ENCODE measurements around the gene SENP3. TPM values are rescaled to one million over a fixed set of nuclear protein-coding genes. Genes with fewer than 3 reads are reported as not detected.

SENP3 gene
- total and polyA plus RNA-seq, 11 donors = 26.4 to 65.5 (median 29.1) TPM

DNA sequence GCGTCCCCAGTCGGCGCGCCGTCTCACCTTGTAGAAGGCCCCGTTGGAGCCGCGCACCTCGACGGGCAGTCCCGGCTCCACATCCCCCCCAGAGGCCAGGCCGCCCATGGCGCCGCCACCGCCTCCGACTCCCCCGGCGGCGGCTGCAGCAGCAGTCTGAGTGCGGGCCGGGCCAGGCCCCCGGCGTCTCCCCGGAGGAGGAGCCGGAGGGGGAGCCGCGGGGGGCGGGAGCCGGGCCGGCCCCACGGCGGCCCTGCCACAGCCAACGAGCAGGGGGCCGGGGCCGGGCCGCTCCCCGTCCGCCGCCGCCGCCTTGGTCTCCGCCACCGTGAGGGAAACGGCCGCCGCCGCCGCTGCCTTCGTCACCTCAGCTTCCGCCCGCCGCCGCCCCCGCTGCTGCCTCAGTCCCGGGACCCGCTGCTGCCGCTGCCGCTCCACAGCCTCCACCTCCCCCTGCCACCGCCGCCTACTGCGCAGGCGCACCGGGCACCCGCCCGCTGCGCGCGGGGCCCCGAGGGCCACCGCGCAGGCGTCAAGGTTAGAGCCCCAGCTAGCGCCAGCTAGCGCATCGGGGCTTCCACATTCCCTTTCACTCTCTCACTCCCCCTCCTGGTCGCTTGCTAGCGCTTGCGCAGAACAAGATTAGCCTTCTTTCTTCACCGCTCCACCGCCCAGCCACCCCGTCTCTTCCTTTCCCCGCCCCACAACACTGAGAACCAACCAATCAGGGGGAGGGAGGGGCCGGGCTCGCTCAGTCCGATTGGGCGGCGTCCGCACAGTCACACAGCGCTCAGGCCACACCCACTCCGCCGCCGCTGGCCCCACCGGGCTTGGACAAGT, 52.9 kb downstream of the SENP3 start, which contains the start of gene FXR2:
TSS of gene FXR2 (minus strand) at position 473 of the 840 bp plus-strand sequence. CDS start at position 108, 365 bp downstream.
- no peaks in the 10 kb centered on the region for H3K27me3 ChIP-seq
- DNase-seq (peak; percentile 100), ATAC-seq (peak; percentile 98 to 99 (median 98))
- peaks cover 0 to 16% (median 9%) of the 10 kb centered on the region in 9 donors for H3K36me3 ChIP-seq
- H3K4me1 ChIP-seq = peaks cover 4 to 44% (median 32%) of the 10 kb centered on the region in 12 donors
- H3K9me3 ChIP-seq = no peaks in the 10 kb centered on the region
- H3K27ac ChIP-seq = peak within 1 kb of the TSS; percentile 84 to 96 (median 94)
- WGBS, 4 donors = 0 to 1% (median 0%) methylated on average over 44 to 93 of the region's 93 CpGs
- intact Hi-C loops (cut with DNase I) = no loop called here
- TF ChIP-seq, protein P1, sequence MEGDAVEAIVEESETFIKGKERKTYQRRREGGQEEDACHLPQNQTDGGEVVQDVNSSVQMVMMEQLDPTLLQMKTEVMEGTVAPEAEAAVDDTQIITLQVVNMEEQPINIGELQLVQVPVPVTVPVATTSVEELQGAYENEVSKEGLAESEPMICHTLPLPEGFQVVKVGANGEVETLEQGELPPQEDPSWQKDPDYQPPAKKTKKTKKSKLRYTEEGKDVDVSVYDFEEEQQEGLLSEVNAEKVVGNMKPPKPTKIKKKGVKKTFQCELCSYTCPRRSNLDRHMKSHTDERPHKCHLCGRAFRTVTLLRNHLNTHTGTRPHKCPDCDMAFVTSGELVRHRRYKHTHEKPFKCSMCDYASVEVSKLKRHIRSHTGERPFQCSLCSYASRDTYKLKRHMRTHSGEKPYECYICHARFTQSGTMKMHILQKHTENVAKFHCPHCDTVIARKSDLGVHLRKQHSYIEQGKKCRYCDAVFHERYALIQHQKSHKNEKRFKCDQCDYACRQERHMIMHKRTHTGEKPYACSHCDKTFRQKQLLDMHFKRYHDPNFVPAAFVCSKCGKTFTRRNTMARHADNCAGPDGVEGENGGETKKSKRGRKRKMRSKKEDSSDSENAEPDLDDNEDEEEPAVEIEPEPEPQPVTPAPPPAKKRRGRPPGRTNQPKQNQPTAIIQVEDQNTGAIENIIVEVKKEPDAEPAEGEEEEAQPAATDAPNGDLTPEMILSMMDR (IDR thresholded peaks at IDR 0.05) = peak; percentile 43 to 80 (median 65)
- peak; percentile 55 to 81 for TF ChIP-seq POLR2A (IDR thresholded peaks at IDR 0.05)
- H3K4me3 ChIP-seq = peak within 1 kb of the TSS; percentile 68 to 98 (median 86)

DNA sequence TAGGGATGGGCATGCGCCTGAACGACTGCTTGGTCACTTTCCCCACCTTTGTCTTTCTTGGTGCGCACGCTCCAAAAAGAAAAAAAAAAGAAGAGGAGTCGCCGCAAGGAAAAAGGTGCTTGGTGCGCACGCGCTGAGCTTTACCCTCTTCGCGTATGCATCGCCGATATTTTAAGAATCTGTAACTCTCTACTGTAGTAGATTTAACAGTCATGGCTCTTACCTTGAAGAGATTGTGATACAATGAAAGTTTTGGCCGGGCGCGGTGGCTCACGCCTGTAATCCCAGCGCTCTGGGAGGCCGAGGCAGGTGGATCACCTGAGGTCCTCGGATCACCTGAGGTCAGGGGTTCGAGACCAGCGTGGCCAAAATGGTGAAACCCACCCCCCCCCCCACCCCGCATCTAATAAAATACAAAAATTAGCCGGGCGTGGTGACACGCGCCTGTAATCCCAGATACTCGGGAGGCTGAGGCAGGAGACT, 53.6 kb downstream of the SENP3 start:
- peak overlapping the region in 11 of 12 donors; percentile 33 to 98 (median 71) for H3K4me3 ChIP-seq
- no peaks in the 10 kb centered on the region for H3K27me3 ChIP-seq
- DNase-seq = no peak
- TF ChIP-seq POLR2A (IDR thresholded peaks at IDR 0.05) = no peak
- TF ChIP-seq, protein P1 (IDR thresholded peaks at IDR 0.05) = no peak
- ATAC-seq = no peak
- 7 to 13% (median 8%) methylated on average over 27 to 28 of the region's 28 CpGs for WGBS, 4 donors
- peaks cover 4 to 41% (median 31%) of the 10 kb centered on the region in 12 donors for H3K4me1 ChIP-seq
- no peaks in the 10 kb centered on the region for H3K9me3 ChIP-seq
- peaks cover 0 to 12% (median 9%) of the 10 kb centered on the region in 9 donors for H3K36me3 ChIP-seq
- peak overlapping the region in 11 of 12 donors; percentile 72 to 94 (median 86) for H3K27ac ChIP-seq
- intact Hi-C loops (cut with DNase I) = no loop called here

- Histone ChIP-seq H3K36me3 (no peaks in the 10 kb centered on the region), H3K27me3 (no peaks in the 10 kb centered on the region), H3K27ac (no peak overlapping the region), H3K9me3 (no peaks in the 10 kb centered on the region), H3K4me3 (no peak overlapping the region), H3K4me1 (peaks cover 0 to 10% (median 4%) of the 10 kb centered on the region in 12 donors)
- intact Hi-C loops (cut with DNase I) = no loop called here
- DNase-seq (no peak), ATAC-seq (no peak)
- TF ChIP-seq, protein P1 (IDR thresholded peaks at IDR 0.05) = no peak
- TF ChIP-seq POLR2A (IDR thresholded peaks at IDR 0.05) = no peak
- WGBS, 4 donors = 77 to 82% (median 78%) methylated on average over 5 of the region's 5 CpGs
Measured at GRCh38 chr17:7618608-7619007, 56.9 kb downstream of the SENP3 start.

DNA sequence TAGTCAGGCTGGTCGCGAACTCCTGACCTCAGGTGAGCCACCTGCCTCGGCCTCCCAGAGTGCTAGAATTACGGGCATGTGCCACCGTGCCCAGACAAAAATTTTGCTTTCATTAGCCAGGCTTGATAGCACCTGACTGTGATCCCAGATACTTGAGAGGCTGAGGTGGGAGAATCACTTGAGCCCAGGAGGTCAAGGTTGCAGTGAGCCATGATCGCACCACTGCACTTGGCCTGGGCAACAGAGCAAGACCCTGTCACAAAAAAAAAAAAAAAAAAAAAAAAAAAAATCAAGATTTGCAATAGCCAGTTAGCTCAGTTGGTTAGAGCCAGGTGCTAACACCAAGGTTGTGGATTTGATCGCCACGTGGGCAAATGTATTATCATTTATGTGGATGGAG, 59.1 kb downstream of the SENP3 start:
- WGBS, 4 donors = 94 to 99% (median 94%) methylated on average over 8 of the region's 8 CpGs
- TF ChIP-seq POLR2A (IDR thresholded peaks at IDR 0.05) = no peak
- TF ChIP-seq, protein P1 (IDR thresholded peaks at IDR 0.05) = no peak
- Histone ChIP-seq H3K27ac (no peak overlapping the region), H3K4me3 (no peak overlapping the region), H3K4me1 (peaks cover 0 to under 1% (median 0%) of the 10 kb centered on the region in 12 donors), H3K36me3 (peaks cover 0 to 3% (median under 1%) of the 10 kb centered on the region in 9 donors), H3K9me3 (no peaks in the 10 kb centered on the region), H3K27me3 (no peaks in the 10 kb centered on the region)
- no peak for DNase-seq
- intact Hi-C loops (cut with DNase I) = no loop called here
- no peak for ATAC-seq

All from heart left ventricle (tissue), 16 donors.